PC-3 (cell line): ENCODE results near the gene PRRT1B. TPM values are rescaled to one million over a fixed set of nuclear protein-coding genes. Genes with fewer than 3 reads are reported as not detected.

Source experiments
- ATAC-seq: fragments of 200-7000 bp; cut with Tn5 transposase; 2 replicates; pipeline ENCODE4 v1.9.1; 2020; ENCODE audit warnings: mild to moderate bottlenecking, moderate library complexity
- BruUV-seq: library from RNA; stranded (reverse); fragments of 400-500 nt; replicated peaks from 2 replicates; lab custom pipeline; 2021; lab: Mats Ljungman, UMichigan
- CTCF ChIA-PET: fragments of 300-600 bp; sonication (Branson Sonifier 250); formaldehyde crosslinking; loops from one replicate; lab custom pipeline; 2022; ENCODE audit warnings: antibody characterized with exemption; lab: Charles Lee
- POLR2A ChIA-PET: fragments of 300-600 bp; sonication (Branson Sonifier 250); formaldehyde crosslinking; loops from one replicate; lab custom pipeline; 2022; ENCODE audit warnings: antibody characterized with exemption; ENCODE audit not compliant: unreplicated experiment; lab: Charles Lee
- DNase-seq: peaks from one replicate; pipeline ENCODE4 v3.0.0-alpha.2; 2015
- H2AFZ ChIP-seq: fragments of 300-600 bp; sonication (generic); 2 replicates; pipeline ENCODE4 v1.6.0; 2016; ENCODE audit warnings: antibody characterized with exemption, low read length
- H3F3A ChIP-seq: fragments of 300-600 bp; sonication (generic); one replicate; pipeline ENCODE4 v1.6.0; 2017; ENCODE audit warnings: antibody characterized with exemption, low read length, control low read depth, mild to moderate bottlenecking; ENCODE audit not compliant: unreplicated experiment
- H3K27ac ChIP-seq: fragments of 300-600 bp; sonication (generic); 2 replicates; pipeline ENCODE4 v1.5.1; 2016; ENCODE audit warnings: mild to moderate bottlenecking, low read length
- H3K27me3 ChIP-seq: fragments of 300-600 bp; sonication (generic); 2 replicates; pipeline ENCODE4 v1.6.1; 2016; ENCODE audit warnings: low read length, mixed read lengths
- H3K36me3 ChIP-seq: fragments of 300-600 bp; sonication (generic); 2 replicates; pipeline ENCODE4 v1.6.1; 2016; ENCODE audit warnings: low read depth, mixed run types, low read length, mixed read lengths
- H3K4me1 ChIP-seq: fragments of 300-600 bp; sonication (generic); 2 replicates; pipeline ENCODE4 v1.5.1; 2016; ENCODE audit warnings: low read length; ENCODE audit not compliant: insufficient read depth
- H3K4me2 ChIP-seq: fragments of 300-600 bp; sonication (generic); 2 replicates; pipeline ENCODE4 v1.6.0; 2016; ENCODE audit warnings: low read length
- H3K4me3 ChIP-seq: fragments of 300-600 bp; sonication (generic); 2 replicates; pipeline ENCODE4 v1.5.1; 2016; ENCODE audit warnings: mild to moderate bottlenecking, low read length, mixed read lengths
- H3K79me2 ChIP-seq: fragments of 300-600 bp; sonication (generic); 2 replicates; pipeline ENCODE4 v1.6.1; 2017; ENCODE audit warnings: low read length, mixed read lengths
- H3K9ac ChIP-seq: fragments of 300-600 bp; sonication (generic); 2 replicates; pipeline ENCODE4 v1.6.0; 2016; ENCODE audit warnings: mild to moderate bottlenecking, low read length
- H3K9me2 ChIP-seq: fragments of 300-600 bp; sonication (generic); replicated peaks from 2 replicates; pipeline ENCODE4 v1.6.1; 2016; ENCODE audit warnings: mixed run types, low read length, mixed read lengths
- H3K9me3 ChIP-seq: fragments of 300-600 bp; sonication (generic); 2 replicates; pipeline ENCODE4 v1.6.1; 2016; ENCODE audit warnings: low read length, mixed read lengths
- H4K20me1 ChIP-seq: fragments of 300-600 bp; sonication (generic); 2 replicates; pipeline ENCODE4 v1.6.1; 2016; ENCODE audit warnings: low read length, mixed read lengths
- EZH2 ChIP-seq: fragments of 300-600 bp; sonication (generic); IDR thresholded peaks from one replicate; pipeline ENCODE4 v1.6.1; 2017; ENCODE audit warnings: antibody characterized with exemption, mild to moderate bottlenecking, low read length; ENCODE audit not compliant: unreplicated experiment
- EZH2phosphoT487 ChIP-seq: fragments of 300-600 bp; sonication (generic); IDR thresholded peaks from 2 replicates; pipeline ENCODE4 v1.6.1; 2018; ENCODE audit warnings: mild to moderate bottlenecking, antibody characterized with exemption, low read length, borderline replicate concordance
- intact Hi-C: fragments of 100-400 bp; cut with micrococcal nuclease; formaldehyde crosslinking; loops from 2 replicates; pipeline ENCODE4 v1.9.0; 2023
- total RNA-seq: library from RNA; depleted of rRNA; stranded (reverse); fragments of >200 nt; gene quantifications from 2 replicates; pipeline ENCODE4 v1.2.3, GENCODE V29; 2014
- TF ChIP-seq, protein P1 (sequence below): fragments of 300-600 bp; sonication (generic); conservative IDR thresholded peaks from 2 replicates; pipeline ENCODE4 v1.5.1; 2017; ENCODE audit warnings: antibody characterized with exemption, low read depth, mild to moderate bottlenecking, low read length

The PRRT1B gene
- total RNA-seq, 1 experiment from 2014 or later, result not detected

DNA sequence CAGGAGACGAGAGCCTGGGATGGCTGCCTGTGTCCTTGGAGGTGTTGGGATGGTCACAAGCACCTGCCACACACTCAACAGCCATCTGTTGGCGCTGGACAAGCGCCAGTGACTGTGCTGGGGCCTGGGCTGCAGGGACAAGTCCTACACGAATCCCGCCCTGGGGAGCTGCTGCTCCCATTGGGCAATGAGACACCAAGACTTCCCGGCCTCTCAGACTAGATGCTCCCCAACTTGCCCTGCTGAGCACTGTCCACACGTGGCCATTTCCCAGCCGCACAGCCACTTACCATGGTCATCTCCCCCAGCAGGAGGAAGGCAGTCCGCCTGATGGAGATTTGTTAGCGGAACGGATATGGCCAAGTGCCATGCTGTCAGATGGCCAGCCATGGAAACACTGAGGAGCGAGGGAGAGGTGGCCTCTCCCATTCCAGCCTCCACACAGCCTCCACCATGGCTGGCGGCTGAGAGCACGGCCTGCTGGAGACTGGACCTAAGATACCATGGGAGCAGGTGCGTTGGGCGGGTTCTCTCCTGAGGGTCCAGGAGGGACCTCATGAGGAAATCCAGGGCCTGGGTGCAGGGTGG lies 43.9 kb downstream of the PRRT1B start:
- H4K20me1 ChIP-seq, result no peaks in the 10 kb centered on the region
- no peaks in the 10 kb centered on the region for H3K4me1 ChIP-seq
- ATAC-seq, result no peak
- no peaks in the 10 kb centered on the region for H3K9me3 ChIP-seq
- H3K9me2 ChIP-seq, result no peaks in the 10 kb centered on the region
- POLR2A ChIA-PET, result no interaction called here
- H3F3A ChIP-seq, result no peaks in the 10 kb centered on the region
- H3K27me3 ChIP-seq, result no peaks in the 10 kb centered on the region
- CTCF ChIA-PET, result no interaction called here
- BruUV-seq, result no TSS peak
- intact Hi-C loops, result no loop called here
- no peak overlapping the region for H2AFZ ChIP-seq
- H3K79me2 ChIP-seq, result no peaks in the 10 kb centered on the region
- DNase-seq, result no peak
- H3K36me3 ChIP-seq, result no peaks in the 10 kb centered on the region
- no peak overlapping the region for H3K27ac ChIP-seq
- no peak overlapping the region for H3K4me3 ChIP-seq
- H3K9ac ChIP-seq, result no peak overlapping the region
- no peak for TF ChIP-seq EZH2phosphoT487
- no peak overlapping the region for H3K4me2 ChIP-seq

DNA sequence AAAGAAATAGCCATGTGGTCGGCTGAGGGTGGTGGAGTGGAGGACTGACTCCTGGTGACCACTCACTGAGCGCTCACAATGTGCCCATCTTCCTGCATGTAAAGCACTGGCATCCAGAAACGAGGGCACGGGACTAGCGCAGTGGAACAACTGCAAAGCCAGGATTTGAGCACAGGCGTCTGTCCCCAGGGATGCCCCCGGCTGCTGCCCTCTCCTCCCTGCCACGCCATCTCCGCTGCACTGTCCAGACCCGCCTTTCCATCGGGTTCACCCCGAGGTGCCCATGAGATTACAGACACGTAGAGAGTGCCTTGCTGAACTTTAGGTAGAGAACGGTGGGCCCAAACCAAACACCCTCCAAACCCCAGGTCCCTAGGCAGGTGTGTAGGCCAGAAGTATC lies 44.7 kb downstream of the PRRT1B start:
- DNase-seq (no peak), ATAC-seq (no peak)
- Histone ChIP-seq H3K36me3 (no peaks in the 10 kb centered on the region), H3K4me1 (no peaks in the 10 kb centered on the region), H3K9me3 (no peaks in the 10 kb centered on the region), H3K27me3 (no peaks in the 10 kb centered on the region), H3F3A (no peaks in the 10 kb centered on the region), H3K4me2 (no peak overlapping the region), H3K9me2 (no peaks in the 10 kb centered on the region), H3K9ac (no peak overlapping the region), H4K20me1 (no peaks in the 10 kb centered on the region), H3K27ac (no peak overlapping the region), H3K4me3 (no peak overlapping the region), H3K79me2 (no peaks in the 10 kb centered on the region), H2AFZ (no peak overlapping the region)
- intact Hi-C loops, result loop anchor here (2.0 kb wide), 1 partner anchor 157 kb away; no protein-coding TSS in a partner anchor
- no peak for TF ChIP-seq EZH2phosphoT487
- TF ChIP-seq, protein P1, sequence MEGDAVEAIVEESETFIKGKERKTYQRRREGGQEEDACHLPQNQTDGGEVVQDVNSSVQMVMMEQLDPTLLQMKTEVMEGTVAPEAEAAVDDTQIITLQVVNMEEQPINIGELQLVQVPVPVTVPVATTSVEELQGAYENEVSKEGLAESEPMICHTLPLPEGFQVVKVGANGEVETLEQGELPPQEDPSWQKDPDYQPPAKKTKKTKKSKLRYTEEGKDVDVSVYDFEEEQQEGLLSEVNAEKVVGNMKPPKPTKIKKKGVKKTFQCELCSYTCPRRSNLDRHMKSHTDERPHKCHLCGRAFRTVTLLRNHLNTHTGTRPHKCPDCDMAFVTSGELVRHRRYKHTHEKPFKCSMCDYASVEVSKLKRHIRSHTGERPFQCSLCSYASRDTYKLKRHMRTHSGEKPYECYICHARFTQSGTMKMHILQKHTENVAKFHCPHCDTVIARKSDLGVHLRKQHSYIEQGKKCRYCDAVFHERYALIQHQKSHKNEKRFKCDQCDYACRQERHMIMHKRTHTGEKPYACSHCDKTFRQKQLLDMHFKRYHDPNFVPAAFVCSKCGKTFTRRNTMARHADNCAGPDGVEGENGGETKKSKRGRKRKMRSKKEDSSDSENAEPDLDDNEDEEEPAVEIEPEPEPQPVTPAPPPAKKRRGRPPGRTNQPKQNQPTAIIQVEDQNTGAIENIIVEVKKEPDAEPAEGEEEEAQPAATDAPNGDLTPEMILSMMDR, result no peak
- no peak for TF ChIP-seq EZH2
- BruUV-seq, result no TSS peak
- ChIA-PET CTCF (no interaction called here), POLR2A (no interaction called here)

DNA sequence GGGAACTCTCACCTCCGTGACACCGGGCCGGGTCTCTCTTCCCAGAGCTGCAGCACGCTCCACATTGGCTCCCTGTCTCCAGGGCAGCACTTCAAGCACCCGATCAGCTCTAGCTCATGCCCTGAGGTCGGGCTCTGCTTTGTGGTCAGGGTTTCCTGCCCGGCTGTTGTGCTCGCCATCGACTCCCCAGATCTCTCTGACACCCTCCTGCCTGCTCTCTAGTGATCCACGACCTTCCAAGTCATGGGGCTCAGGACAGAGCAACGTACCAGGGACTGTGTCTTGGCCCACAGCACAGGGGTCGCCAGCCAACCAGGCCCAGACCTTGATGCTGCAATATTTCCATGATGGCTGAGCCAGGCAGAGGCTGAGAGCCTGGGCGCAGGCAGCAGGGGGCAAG lies 45.1 kb downstream of the PRRT1B start:
- no peak for TF ChIP-seq EZH2phosphoT487
- TF ChIP-seq, protein P1, result no peak
- TF ChIP-seq EZH2, result no peak
- Histone ChIP-seq H3K4me3 (no peak overlapping the region), H3K36me3 (no peaks in the 10 kb centered on the region), H3K27me3 (no peaks in the 10 kb centered on the region), H3K79me2 (no peaks in the 10 kb centered on the region), H3K9ac (no peak overlapping the region), H3K9me2 (no peaks in the 10 kb centered on the region), H2AFZ (no peak overlapping the region), H4K20me1 (no peaks in the 10 kb centered on the region), H3K27ac (no peak overlapping the region), H3K4me1 (no peaks in the 10 kb centered on the region), H3K9me3 (no peaks in the 10 kb centered on the region), H3F3A (no peaks in the 10 kb centered on the region), H3K4me2 (no peak overlapping the region)
- ATAC-seq (no peak), DNase-seq (no peak)
- no TSS peak for BruUV-seq
- ChIA-PET CTCF (no interaction called here), POLR2A (no interaction called here)
- intact Hi-C loops, result loop anchor here (2.0 kb wide), 1 partner anchor 156 kb away; no protein-coding TSS in a partner anchor
